ENCODE data around the gene HSPG2. TPM values are rescaled to one million over a fixed set of nuclear protein-coding genes. Genes with fewer than 3 reads are reported as not detected.

The HSPG2 gene
- total and polyA plus RNA-seq, 9 of the 15 experiments (the other 6 are each of a cell fraction or from before 2014, with no cell fraction given) = 0.14 to 160 (median 15.7) TPM

DNA sequence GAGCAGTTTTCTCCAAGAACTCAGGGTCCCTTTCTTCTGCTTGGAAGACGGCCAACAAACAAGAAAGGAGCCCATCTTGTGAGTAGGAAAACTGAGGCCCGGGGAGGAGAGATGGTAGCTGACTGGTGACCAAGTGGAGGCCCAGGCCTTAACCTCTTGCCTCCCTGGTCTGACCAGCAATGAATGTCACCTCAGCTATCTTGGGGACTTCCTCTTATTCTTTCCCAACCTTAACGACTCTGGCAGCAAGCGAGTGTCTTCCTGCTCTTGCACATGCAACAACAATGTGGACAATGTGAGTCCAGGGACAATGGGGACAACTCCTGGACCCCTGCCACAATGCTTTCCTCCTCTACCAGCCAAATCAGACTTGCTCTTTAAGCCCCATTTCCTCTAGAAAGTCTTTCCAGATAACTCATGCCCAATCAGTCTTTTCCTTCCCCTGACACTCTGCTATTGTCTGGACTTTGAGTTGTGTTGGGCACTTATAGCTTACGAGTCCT lies 12.6 kb downstream of the HSPG2 start (continued):
- TF ChIP-seq, protein P1, sequence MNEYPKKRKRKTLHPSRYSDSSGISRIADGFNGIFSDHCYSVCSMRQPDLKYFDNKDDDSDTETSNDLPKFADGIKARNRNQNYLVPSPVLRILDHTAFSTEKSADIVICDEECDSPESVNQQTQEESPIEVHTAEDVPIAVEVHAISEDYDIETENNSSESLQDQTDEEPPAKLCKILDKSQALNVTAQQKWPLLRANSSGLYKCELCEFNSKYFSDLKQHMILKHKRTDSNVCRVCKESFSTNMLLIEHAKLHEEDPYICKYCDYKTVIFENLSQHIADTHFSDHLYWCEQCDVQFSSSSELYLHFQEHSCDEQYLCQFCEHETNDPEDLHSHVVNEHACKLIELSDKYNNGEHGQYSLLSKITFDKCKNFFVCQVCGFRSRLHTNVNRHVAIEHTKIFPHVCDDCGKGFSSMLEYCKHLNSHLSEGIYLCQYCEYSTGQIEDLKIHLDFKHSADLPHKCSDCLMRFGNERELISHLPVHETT (CRISPR knock-in tag; conservative IDR thresholded peaks at IDR 0.05 in 1 of 2, IDR thresholded peaks at IDR 0.05 in 1 of 2) = peak in 1 of 2 experiments; percentile 71; a peak in 1 of 4 replicates
- TF ChIP-seq HIVEP1 (CRISPR knock-in tag; IDR thresholded peaks at IDR 0.05) = 0 out of 2 replicates have a peak, but pooled peaks have one; percentile 46
- TF ChIP-seq MBD2 (IDR thresholded peaks at IDR 0.05; ENCODE audit: borderline replicate concordance, low read depth) = no peak
- TF ChIP-seq ZFP36 (IDR thresholded peaks at IDR 0.05; ENCODE audit: low read depth, low read length, partially characterized antibody) = peak; percentile 38
- peak in 1 of 2 experiments; percentile 79; a peak in 1 of 4 replicates for TF ChIP-seq SRF (CRISPR knock-in tag; IDR thresholded peaks at IDR 0.05)
- TF ChIP-seq CXXC5 (CRISPR knock-in tag; IDR thresholded peaks at IDR 0.05) = peak; percentile 44
- TF ChIP-seq TEAD1 (CRISPR knock-in tag; IDR thresholded peaks at IDR 0.05) = no peak
- TF ChIP-seq ZNF589 (CRISPR knock-in tag; IDR thresholded peaks at IDR 0.05; ENCODE audit: low read depth) = no peak
- TF ChIP-seq PTTG1 (tag; IDR thresholded peaks at IDR 0.05; ENCODE audit: low read depth) = 0 out of 2 replicates have a peak, but pooled peaks have one; percentile 26
- TF ChIP-seq YY1 (IDR thresholded peaks at IDR 0.05; ENCODE audit: borderline replicate concordance in 1 of 3, control insufficient read depth in 1 of 3, extremely low read depth in 1 of 3, insufficient read depth in 3 of 3, insufficient read length in 1 of 3, insufficient replicate concordance in 2 of 3, low read depth in 1 of 3, low read length in 2 of 3) = peak in 1 of 3 experiments; percentile 7
- TF ChIP-seq KLF6 (CRISPR knock-in tag; IDR thresholded peaks at IDR 0.05; ENCODE audit: borderline replicate concordance) = 0 out of 2 replicates have a peak, but pooled peaks have one; percentile 19
- TF ChIP-seq ZNF232 (CRISPR knock-in tag; IDR thresholded peaks at IDR 0.05) = no peak
- peak; percentile 36; the same call in 1 of the 2 replicates for TF ChIP-seq TEAD4 (IDR thresholded peaks at IDR 0.05; ENCODE audit: low read length)
- no peak for TF ChIP-seq TEAD4 (CRISPR knock-in tag; IDR thresholded peaks at IDR 0.05; ENCODE audit: borderline replicate concordance)
- TF ChIP-seq, protein P2, sequence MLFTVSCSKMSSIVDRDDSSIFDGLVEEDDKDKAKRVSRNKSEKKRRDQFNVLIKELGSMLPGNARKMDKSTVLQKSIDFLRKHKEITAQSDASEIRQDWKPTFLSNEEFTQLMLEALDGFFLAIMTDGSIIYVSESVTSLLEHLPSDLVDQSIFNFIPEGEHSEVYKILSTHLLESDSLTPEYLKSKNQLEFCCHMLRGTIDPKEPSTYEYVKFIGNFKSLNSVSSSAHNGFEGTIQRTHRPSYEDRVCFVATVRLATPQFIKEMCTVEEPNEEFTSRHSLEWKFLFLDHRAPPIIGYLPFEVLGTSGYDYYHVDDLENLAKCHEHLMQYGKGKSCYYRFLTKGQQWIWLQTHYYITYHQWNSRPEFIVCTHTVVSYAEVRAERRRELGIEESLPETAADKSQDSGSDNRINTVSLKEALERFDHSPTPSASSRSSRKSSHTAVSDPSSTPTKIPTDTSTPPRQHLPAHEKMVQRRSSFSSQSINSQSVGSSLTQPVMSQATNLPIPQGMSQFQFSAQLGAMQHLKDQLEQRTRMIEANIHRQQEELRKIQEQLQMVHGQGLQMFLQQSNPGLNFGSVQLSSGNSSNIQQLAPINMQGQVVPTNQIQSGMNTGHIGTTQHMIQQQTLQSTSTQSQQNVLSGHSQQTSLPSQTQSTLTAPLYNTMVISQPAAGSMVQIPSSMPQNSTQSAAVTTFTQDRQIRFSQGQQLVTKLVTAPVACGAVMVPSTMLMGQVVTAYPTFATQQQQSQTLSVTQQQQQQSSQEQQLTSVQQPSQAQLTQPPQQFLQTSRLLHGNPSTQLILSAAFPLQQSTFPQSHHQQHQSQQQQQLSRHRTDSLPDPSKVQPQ (CRISPR knock-in tag; IDR thresholded peaks at IDR 0.05; ENCODE audit: borderline replicate concordance) = 0 out of 2 replicates have a peak, but pooled peaks have one; percentile 60
- no peak for TF ChIP-seq NFYB (IDR thresholded peaks at IDR 0.05; ENCODE audit: extremely low read depth, insufficient read length)
- no peak for TF ChIP-seq POLR2B (IDR thresholded peaks at IDR 0.05; ENCODE audit: low read depth, partially characterized antibody)
- peak; percentile 59; the same call in 1 of the 2 replicates for TF ChIP-seq CBX1 (IDR thresholded peaks at IDR 0.05; ENCODE audit: low read depth)
- TF ChIP-seq, protein P3, sequence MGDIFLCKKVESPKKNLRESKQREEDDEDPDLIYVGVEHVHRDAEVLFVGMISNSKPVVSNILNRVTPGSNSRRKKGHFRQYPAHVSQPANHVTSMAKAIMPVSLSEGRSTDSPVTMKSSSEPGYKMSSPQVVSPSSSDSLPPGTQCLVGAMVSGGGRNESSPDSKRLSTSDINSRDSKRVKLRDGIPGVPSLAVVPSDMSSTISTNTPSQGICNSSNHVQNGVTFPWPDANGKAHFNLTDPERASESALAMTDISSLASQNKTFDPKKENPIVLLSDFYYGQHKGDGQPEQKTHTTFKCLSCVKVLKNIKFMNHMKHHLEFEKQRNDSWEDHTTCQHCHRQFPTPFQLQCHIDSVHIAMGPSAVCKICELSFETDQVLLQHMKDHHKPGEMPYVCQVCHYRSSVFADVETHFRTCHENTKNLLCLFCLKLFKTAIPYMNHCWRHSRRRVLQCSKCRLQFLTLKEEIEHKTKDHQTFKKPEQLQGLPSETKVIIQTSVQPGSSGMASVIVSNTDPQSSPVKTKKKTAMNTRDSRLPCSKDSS (IDR thresholded peaks at IDR 0.05; ENCODE audit: low read depth, partially characterized antibody) = no peak
- no peak for TF ChIP-seq CBFB (CRISPR knock-in tag; IDR thresholded peaks at IDR 0.05)
- no peak for TF ChIP-seq MTF1 (CRISPR knock-in tag; IDR thresholded peaks at IDR 0.05; ENCODE audit: borderline replicate concordance)
